Activated naive CD8-positive, alpha-beta T cell treated with anti-CD3 and anti-CD28 coated beads for 36 hours (primary cell): ENCODE data around the gene SEMA3B. TPM values are rescaled to one million over a fixed set of nuclear protein-coding genes. Genes with fewer than 3 reads are reported as not detected.
"Not testable (repeated sequence)": the region's sequence is repeated elsewhere in the genome, so short reads cannot be mapped to it uniquely, and the experiment has no call there.

ENCODE experiments used
- DNase-seq: peaks from one replicate; pipeline ENCODE4 v3.0.0; 2021
- H3K27ac Mint-ChIP-seq: one replicate; pipeline ENCODE4 v1.8.0; 2022; ENCODE audit warnings: mild to moderate bottlenecking, moderate library complexity, mixed read lengths
- H3K27me3 Mint-ChIP-seq: one replicate; pipeline ENCODE4 v1.8.0; 2022; ENCODE audit warnings: mild to moderate bottlenecking, mixed read lengths
- H3K36me3 Mint-ChIP-seq: one replicate; pipeline ENCODE4 v1.8.0; 2021; ENCODE audit warnings: mild to moderate bottlenecking, mixed read lengths
- H3K4me1 Mint-ChIP-seq: one replicate; pipeline ENCODE4 v1.8.0; 2021; ENCODE audit warnings: mixed read lengths
- H3K4me3 Mint-ChIP-seq: one replicate; pipeline ENCODE4 v1.8.0; 2022; ENCODE audit warnings: mild to moderate bottlenecking, moderate library complexity, mixed read lengths
- H3K9me3 Mint-ChIP-seq: one replicate; pipeline ENCODE4 v1.8.0; 2022; ENCODE audit warnings: mixed read lengths
- total RNA-seq, 2 experiments: library from RNA; stranded (reverse); gene quantifications; one replicate each; pipeline ENCODE4 v1.2.3, GENCODE V29; 2021

SEMA3B gene
- total RNA-seq, 2 experiments from 2014 or later: 1.2 to 1.6 TPM

DNA sequence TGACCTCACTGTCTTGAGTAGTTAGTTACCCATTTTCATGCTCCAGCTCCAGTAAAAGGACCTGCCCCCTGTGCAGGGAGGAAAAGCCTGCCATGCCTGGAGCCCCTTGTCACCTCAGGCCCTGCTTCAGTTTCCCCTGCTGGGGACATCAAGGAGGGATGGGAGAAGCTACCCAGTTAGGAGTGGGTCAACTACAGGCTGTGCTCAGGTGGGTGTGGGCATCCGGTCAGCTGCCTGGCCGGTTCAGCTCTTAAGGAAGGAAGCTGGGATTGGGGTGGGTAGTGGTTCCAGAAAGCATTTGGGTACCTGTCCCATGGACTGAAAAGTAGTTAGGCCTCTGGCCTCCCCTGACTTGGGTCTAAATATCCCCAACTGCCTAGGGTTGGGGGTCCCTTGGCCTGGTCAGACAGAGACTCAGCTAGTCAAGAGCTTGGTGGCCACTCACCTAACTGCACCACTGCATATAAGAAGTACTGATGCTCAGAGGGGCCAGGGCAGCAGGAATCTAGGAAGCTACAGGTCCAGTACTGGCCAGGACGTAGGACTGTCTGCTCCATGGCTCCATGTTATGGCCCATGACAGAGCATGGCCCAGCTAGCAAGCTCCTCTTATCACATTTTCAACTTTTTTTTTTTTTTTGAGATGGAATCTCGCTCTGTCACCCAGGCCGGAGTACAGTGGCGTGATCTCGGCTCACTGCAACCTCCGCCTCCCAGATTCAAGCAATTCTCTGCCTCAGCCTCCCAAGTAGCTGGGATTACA lies 10.5 kb downstream of the SEMA3B start:
- Mint-ChIP-seq H3K27me3 (peaks cover 31% of the 10 kb centered on the region), H3K4me1 (peaks cover 10% of the 10 kb centered on the region), H3K27ac (no peak overlapping the region), H3K9me3 (no peaks in the 10 kb centered on the region), H3K4me3 (no peak overlapping the region), H3K36me3 (no peaks in the 10 kb centered on the region)
- no peak for DNase-seq

DNA sequence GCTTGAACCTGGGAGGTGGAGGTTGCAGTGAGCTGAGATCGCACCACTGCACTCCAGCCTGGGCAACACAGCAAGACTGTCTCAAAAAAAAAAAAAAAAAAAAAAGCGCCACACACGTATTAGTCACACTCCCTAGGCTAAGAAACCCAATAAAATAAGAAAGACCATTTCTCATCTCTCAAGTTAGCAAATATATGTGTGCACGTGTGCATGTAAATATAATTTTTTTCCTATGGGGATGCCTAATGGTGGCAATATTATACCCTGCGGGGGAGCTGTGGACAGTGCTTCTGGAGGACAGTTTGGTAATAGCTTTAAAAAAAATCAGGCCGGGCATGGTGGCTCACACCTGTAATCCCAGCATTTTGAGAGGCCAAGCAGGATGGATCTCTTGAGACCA lies 15.2 kb downstream of the SEMA3B start:
- H3K27me3 Mint-ChIP-seq, H3K4me3 Mint-ChIP-seq, H3K9me3 Mint-ChIP-seq, H3K4me1 Mint-ChIP-seq, DNase-seq, H3K27ac Mint-ChIP-seq: not testable (repeated sequence)
- peaks cover 15% of the 10 kb centered on the region for H3K36me3 Mint-ChIP-seq

DNA sequence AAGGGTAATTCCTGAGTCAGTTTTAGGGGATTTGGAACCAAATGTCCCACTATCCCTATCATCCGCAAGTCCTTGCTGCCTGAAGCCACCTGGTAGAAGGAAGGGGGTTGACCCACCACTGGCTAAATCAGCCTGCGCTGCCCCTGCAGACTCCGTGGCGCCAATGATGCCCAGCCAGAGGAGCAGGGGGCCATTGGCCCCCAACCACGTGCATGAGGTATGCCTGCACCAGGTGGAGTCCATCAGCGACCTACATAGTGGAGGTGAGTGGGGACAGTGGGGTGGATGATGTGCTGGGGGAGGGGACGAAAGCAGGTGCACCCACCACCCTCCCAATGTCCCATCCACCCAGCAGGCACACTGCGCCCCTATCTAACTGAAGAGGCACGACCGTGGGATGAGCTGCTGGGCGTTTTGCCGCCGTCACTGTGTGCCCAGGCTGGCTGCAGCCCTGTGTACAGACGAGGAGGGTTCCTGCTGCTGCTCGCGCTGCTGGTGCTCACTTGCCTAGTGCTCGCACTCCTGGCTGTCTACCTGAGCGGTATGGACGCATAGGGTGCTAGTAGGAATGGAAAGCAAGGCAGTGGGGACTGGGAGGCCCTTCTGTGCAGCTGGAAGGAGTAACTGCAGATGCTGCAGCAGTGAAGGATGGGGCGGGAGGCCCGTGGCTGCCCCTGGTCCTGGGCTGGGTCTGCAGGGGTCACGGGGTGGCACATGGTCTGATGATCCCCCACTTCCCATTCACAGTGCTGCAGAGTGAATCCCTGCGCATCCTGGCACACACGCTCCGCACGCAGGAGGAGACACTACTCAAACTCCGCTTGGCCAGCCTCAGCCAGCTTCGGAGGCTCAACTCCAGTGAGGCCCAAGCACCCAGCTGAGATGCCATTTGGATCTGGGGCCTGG lies 17.6 kb downstream of the SEMA3B start:
- H3K4me3 Mint-ChIP-seq: no peak overlapping the region
- no peak for DNase-seq
- peaks cover 22% of the 10 kb centered on the region for H3K36me3 Mint-ChIP-seq
- peaks cover 2% of the 10 kb centered on the region for H3K4me1 Mint-ChIP-seq
- H3K27ac Mint-ChIP-seq: no peak overlapping the region
- H3K9me3 Mint-ChIP-seq: no peaks in the 10 kb centered on the region
- no peaks in the 10 kb centered on the region for H3K27me3 Mint-ChIP-seq

DNA sequence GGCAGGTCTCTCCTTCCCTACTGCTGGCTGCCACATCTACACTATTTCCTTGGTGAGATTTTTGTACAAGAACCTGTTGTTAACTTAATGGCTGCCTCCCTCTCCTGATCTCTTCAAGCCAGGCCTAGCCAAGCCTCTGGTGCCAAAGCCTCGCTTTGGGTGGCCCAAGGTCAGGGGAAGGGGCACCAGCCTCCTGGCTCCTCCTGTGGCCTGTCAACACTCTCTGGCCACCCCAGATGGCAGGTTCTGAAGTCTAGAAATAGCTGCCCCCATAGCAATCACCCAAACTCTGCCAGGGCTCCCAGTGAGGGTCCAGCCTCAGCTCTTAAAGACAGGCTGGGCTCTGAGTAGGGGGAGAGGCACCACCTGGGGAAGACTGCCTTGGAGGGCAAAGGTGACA lies 18.3 kb downstream of the SEMA3B start:
- no peak overlapping the region for H3K27ac Mint-ChIP-seq
- peaks cover 2% of the 10 kb centered on the region for H3K4me1 Mint-ChIP-seq
- DNase-seq: no peak
- H3K9me3 Mint-ChIP-seq: no peaks in the 10 kb centered on the region
- no peaks in the 10 kb centered on the region for H3K27me3 Mint-ChIP-seq
- peaks cover 22% of the 10 kb centered on the region for H3K36me3 Mint-ChIP-seq
- no peak overlapping the region for H3K4me3 Mint-ChIP-seq

DNA sequence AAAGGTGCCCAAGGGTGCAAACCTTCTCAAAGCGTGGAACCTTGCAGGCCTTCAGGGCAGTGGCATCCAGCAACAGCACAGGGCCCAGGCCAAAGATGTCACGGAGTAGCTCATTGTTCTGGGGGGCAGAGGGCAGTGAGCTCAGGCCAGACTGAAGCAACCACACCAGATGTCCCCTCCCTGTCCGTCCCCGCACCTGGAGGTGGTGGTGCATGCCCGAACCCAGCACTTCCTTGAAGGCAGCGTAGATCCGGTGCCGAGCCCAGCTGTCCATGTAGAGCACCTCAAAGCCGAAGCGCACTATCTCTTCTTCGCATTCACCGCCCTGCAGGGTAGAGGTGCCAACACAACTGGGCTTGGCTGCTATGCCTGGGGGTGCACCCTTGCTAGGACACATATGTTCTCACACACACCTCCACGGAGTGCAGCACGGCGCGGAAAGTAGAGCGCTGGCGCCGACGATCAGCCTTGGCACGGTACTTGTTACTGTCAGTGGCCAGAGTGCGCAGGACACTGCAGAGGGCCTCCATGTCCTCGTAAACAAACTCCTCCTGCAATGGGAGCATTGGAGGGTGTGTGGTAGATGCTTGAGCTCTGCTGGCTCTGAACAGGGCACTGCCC lies 19.6 kb downstream of the SEMA3B start:
- no peaks in the 10 kb centered on the region for H3K9me3 Mint-ChIP-seq
- H3K27me3 Mint-ChIP-seq: no peaks in the 10 kb centered on the region
- peaks cover 8% of the 10 kb centered on the region for H3K4me1 Mint-ChIP-seq
- H3K36me3 Mint-ChIP-seq: peaks cover 22% of the 10 kb centered on the region
- H3K27ac Mint-ChIP-seq: no peak overlapping the region
- H3K4me3 Mint-ChIP-seq: no peak overlapping the region
- DNase-seq: no peak

DNA sequence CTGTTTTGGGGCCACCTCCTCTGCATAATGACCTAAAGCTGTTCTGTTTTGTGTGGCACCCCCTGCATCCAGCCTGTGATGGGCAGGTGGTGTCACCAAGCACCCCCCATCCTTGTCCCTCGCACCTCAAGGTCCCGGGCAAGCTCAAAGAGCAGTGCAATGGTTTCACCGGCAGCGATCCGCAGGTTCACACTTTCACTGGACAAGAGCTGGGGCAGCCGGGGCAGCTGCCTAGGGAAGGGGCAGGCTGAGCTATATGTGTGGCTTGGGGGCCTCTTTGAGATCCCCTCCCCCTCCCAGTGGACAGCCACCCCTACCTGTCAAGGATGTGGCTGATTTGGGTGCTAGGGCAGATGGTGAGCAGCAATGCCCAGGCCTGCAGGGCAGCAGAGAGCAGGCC lies 20.2 kb downstream of the SEMA3B start:
- H3K9me3 Mint-ChIP-seq: no peaks in the 10 kb centered on the region
- peaks cover 8% of the 10 kb centered on the region for H3K4me1 Mint-ChIP-seq
- no peak overlapping the region for H3K4me3 Mint-ChIP-seq
- DNase-seq: no peak
- H3K27me3 Mint-ChIP-seq: no peaks in the 10 kb centered on the region
- no peak overlapping the region for H3K27ac Mint-ChIP-seq
- peaks cover 22% of the 10 kb centered on the region for H3K36me3 Mint-ChIP-seq

DNA sequence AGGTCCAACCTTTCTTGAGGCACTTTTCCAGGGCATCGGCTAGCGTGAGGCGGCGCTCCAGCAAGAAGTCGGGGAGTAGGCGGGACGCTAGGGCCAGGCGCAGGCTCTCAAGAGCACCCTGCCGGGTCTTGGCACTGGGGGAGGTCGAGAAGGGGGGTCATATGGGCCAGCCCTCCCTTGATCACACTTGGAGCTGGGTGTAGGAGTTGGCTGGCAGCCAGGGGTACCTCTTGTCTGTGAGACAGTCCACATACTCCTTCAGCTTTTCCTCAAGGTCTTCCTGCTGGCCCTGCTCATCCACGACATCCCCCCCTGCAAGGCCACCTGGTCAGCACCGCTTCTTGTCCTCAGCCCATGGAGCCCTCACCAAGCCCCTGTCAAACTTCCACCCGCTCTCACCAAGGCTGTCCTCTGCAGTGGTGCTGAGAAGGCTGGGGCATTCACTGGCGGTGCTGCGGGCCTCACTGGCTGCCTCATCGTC lies 21.3 kb downstream of the SEMA3B start:
- Mint-ChIP-seq H3K36me3 (peaks cover 22% of the 10 kb centered on the region), H3K4me1 (peaks cover 8% of the 10 kb centered on the region), H3K27me3 (no peaks in the 10 kb centered on the region), H3K27ac (no peak overlapping the region), H3K4me3 (peak overlapping the region; percentile 97), H3K9me3 (no peaks in the 10 kb centered on the region)
- DNase-seq: no peak

DNA sequence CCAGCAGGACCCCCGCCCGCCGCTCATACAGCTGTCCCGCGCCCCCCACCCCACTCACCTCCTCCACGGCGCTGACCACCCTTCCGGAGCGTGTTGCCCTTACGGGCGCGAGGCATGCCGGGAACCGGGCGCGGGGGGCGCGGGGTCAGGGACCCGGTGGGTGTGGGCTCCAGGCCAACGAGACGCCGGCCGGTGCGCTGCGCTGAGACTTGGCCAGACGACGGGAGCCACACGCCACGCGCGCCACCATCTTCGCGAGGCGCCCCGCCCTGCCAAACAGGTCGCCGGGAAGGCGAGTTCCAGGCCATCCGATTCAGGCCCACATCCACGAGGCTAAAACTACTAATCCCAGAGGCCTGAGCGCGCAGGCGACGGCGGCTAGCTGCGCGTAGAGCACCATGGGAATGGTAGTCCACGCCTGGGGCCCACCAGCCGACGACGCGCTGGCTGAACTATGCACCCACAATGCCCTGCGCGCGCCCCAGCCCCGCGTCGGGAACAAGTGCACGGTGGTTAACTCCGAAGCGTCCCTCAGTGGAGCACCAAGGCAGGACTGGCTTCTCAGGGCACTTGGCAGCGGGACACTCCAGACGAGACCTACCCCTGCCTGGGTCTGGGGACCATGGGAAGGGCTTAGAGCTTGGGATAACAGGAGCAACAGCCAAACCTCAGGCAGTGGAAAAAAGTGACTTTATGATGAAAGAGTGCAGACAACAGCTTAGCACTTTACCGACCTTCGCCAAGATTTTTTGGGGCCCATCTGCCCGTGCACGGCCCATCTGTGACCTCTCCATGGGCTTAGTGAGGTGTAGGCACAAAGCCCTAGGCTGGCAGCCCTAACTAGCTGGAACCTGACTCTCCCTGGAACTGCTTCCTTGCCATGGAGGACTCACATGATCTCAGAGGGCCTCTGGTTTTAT lies 23.5 kb downstream of the SEMA3B start, which contains the start of gene IFRD2:
TSS of gene IFRD2 (minus strand) at position 271 of the 920 bp plus-strand sequence. CDS start at position 116, 155 bp downstream.
- Mint-ChIP-seq H3K9me3 (no peaks in the 10 kb centered on the region), H3K27me3 (no peaks in the 10 kb centered on the region), H3K4me3 (peak within 1 kb of the TSS; percentile 97), H3K36me3 (peaks cover 12% of the 10 kb centered on the region), H3K27ac (peak within 1 kb of the TSS; percentile 94), H3K4me1 (peaks cover 8% of the 10 kb centered on the region)
- peak; percentile 97 for DNase-seq

DNA sequence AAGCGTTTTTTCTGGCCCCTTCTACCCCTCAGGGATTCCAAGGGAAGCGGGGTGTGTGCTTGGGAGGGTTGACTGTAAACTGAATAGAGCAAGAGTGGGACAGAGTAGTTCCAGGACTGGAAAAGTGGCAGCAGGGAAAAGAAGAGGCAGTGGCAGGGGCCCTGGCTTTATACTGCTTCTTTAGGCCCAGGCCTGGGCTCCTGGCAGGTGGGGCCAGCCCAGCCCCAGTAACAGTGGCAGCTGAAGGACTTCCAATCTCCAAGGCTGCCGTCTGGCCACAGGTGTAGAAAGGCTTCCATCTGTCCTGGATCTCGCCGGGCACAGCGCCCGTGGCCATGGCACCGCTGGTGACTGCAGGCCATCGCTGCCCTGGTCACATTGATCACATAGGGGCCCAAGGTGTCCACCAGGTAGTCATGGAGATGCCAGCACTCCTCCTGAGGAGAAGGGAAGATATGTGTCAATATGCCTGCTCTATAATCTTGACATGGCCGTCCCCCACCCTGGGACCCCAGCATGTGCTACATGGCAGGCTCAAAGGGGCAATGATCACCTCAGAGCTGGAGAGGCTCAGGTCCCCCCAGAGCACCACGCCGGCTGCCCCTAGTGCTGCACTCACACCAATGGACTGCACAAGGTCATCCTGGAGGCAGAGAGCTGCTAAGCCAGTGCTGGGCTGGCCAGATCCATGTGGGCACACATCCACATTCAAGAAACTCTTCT lies 24.3 kb downstream of the SEMA3B start:
- peaks cover 11% of the 10 kb centered on the region for H3K36me3 Mint-ChIP-seq
- DNase-seq: no peak
- H3K4me3 Mint-ChIP-seq: peak overlapping the region; percentile 97
- no peaks in the 10 kb centered on the region for H3K27me3 Mint-ChIP-seq
- peak overlapping the region; percentile 94 for H3K27ac Mint-ChIP-seq
- H3K4me1 Mint-ChIP-seq: peaks cover 13% of the 10 kb centered on the region
- no peaks in the 10 kb centered on the region for H3K9me3 Mint-ChIP-seq

DNA sequence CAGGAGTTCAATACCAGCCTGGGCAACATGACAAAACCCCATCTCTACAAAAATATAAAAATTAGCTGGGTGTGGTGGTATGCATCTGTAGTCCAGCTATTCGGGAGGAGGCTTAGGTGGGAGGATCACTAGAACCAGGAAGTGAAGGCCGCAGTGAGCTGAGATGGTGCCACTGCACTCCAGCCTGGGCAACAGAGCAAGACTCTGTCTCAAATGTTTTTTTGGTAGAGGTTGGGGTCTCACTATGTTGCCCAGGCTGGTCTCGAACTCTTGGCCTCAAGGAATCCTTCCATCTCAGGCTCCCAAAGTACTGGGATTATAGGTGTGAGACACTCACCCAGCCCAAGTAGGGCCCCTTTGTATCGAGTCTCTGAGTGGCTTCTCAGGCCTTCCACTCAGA lies 25.1 kb downstream of the SEMA3B start:
- no peak for DNase-seq
- Mint-ChIP-seq H3K27ac (no peak overlapping the region), H3K9me3 (no peaks in the 10 kb centered on the region), H3K4me1 (peaks cover 13% of the 10 kb centered on the region), H3K27me3 (no peaks in the 10 kb centered on the region), H3K36me3 (peaks cover 11% of the 10 kb centered on the region), H3K4me3 (no peak overlapping the region)

DNA sequence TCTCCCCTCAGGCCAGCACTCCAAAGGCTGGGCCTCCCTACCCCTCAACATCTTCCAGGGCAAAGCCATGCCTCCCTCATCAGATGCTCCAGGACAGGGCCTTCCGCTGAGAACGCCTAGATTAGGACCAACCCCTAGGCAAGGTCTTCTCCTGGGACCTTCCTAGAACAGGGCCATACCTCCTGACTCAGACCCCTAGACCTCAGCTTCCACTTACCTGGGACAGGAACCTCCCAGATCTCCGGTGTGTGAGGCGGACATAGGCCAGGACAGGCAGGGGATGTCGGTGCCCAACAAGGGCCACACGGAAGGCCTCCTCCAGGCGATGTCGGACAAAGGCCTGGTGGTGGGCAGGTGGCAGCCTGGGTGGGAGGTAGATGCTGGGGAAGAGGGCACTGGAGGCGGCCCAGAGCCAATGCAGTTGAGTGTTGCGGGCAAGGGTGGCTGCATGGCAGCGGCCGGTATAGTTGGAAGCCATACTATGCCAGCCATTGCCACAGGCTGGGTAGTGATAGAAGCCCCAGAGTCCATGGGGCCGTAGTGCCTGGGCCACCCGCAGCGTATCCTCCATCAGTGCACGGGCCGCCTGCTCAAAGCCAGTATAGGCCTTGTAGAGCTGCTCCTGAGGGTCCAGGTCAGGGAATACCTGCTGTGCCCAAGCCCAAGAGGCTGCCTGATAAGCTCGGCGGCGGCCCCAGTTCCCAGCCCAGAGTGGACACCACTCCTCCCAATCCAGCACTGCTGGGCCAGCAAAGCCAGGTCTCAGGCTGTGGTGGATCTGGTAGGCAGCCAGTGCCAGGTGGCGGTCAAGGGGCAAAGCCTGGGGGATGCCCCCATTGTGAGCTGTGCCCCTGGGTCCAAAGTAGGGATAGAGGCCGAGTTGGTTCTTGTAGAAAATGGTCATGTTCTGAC lies 25.8 kb downstream of the SEMA3B start:
- DNase-seq: no peak
- no peak overlapping the region for H3K4me3 Mint-ChIP-seq
- no peaks in the 10 kb centered on the region for H3K9me3 Mint-ChIP-seq
- H3K27me3 Mint-ChIP-seq: no peaks in the 10 kb centered on the region
- no peak overlapping the region for H3K27ac Mint-ChIP-seq
- peaks cover 11% of the 10 kb centered on the region for H3K36me3 Mint-ChIP-seq
- H3K4me1 Mint-ChIP-seq: peaks cover 14% of the 10 kb centered on the region

DNA sequence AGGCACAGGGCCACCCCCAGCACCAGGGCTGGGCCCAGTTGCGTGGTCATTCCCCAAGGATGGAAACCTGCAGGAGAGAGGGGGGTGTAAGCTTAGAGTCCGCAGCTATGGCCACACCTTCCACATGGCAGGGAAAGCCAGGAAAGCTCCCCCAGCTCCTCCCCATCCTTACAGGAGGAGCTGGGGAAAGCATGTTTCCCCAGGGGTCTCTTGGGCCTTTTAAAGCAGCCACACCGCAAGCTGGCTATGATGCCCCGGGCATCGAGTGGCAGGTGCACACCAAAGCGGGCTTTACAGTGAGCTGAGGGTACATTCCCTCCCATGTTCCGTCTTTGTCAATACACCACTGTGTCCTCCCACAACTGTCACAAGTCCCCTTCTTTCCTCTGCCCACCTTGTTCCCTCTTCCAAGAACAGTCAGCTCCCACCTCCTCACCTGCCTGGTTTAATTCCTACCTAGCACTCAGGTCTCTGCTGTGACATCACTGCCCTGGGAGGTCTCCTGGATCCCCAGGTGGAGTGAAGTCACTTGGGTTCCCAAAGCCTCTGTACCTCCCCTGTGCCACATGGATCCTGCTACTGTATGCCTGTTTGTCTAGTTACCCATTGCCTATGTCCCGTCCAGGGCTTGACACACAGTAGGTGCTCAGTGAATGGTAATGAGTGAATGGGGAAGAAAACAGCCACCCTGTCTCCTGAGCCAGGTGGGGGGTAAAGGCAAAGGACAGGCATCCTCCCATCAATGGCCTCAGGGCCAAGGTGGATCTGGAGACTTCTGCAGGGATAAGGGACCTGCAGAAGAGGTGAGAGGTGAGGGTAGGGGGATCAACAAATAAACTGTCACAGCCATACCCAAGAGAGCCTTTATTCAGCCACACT lies 26.8 kb downstream of the SEMA3B start:
- peak overlapping the region; percentile 26 for H3K27ac Mint-ChIP-seq
- H3K36me3 Mint-ChIP-seq: peaks cover 11% of the 10 kb centered on the region
- H3K4me1 Mint-ChIP-seq: peaks cover 22% of the 10 kb centered on the region
- DNase-seq: no peak
- H3K27me3 Mint-ChIP-seq: no peaks in the 10 kb centered on the region
- no peak overlapping the region for H3K4me3 Mint-ChIP-seq
- H3K9me3 Mint-ChIP-seq: no peaks in the 10 kb centered on the region
